MG63 (cell line): ENCODE results near the gene FXYD5. TPM values are rescaled to one million over a fixed set of nuclear protein-coding genes. Genes with fewer than 3 reads are reported as not detected.
A peak's percentile ranks its signal among the peaks of the same experiment; 100 is the strongest.

Source experiments
- DNase-seq: peaks from one replicate; pipeline ENCODE4 v3.0.0-alpha.2; 2020
- H3K27me3 ChIP-seq: fragments of 250-450 bp; sonication (Bioruptor Pico); 2 replicates; pipeline ENCODE4 v1.5.1; 2020; ENCODE audit warnings: mild to moderate bottlenecking, moderate library complexity
- H3K36me3 ChIP-seq: fragments of 250-450 bp; sonication (Bioruptor Pico); 2 replicates; pipeline ENCODE4 v1.5.1; 2020; ENCODE audit warnings: mild to moderate bottlenecking, moderate library complexity
- H3K4me3 ChIP-seq: fragments of 250-450 bp; sonication (Bioruptor Pico); 2 replicates; pipeline ENCODE4 v1.5.1; 2020; ENCODE audit warnings: mild to moderate bottlenecking, moderate library complexity
- H3K9me3 ChIP-seq: fragments of 250-450 bp; sonication (Bioruptor Pico); 2 replicates; pipeline ENCODE4 v1.5.1; 2020; ENCODE audit warnings: mild to moderate bottlenecking, moderate library complexity
- total RNA-seq: library from RNA; depleted of rRNA; stranded (reverse); fragments of >200 nt; shearing (Covaris generic); gene quantifications from 2 replicates; pipeline ENCODE4 v1.2.3, GENCODE V29; 2014; ENCODE audit warnings: low replicate concordance

The FXYD5 gene
- total RNA-seq, 1 experiment from 2014 or later = 59.7 TPM

GRCh38 chr19:35162471-35163326 is 8.2 kb downstream of the FXYD5 start:
- Histone ChIP-seq H3K4me3 (no peak overlapping the region), H3K36me3 (peaks cover 97% of the 10 kb centered on the region), H3K27me3 (no peaks in the 10 kb centered on the region), H3K9me3 (peaks cover 11% of the 10 kb centered on the region)
- DNase-seq = peak; percentile 52

- H3K27me3 ChIP-seq = no peaks in the 10 kb centered on the region
- peaks cover 92% of the 10 kb centered on the region for H3K36me3 ChIP-seq
- no peak for DNase-seq
- H3K9me3 ChIP-seq = peaks cover 11% of the 10 kb centered on the region
- no peak overlapping the region for H3K4me3 ChIP-seq
Observed at GRCh38 chr19:35164418-35164817, 9.9 kb downstream of the FXYD5 start.

DNA sequence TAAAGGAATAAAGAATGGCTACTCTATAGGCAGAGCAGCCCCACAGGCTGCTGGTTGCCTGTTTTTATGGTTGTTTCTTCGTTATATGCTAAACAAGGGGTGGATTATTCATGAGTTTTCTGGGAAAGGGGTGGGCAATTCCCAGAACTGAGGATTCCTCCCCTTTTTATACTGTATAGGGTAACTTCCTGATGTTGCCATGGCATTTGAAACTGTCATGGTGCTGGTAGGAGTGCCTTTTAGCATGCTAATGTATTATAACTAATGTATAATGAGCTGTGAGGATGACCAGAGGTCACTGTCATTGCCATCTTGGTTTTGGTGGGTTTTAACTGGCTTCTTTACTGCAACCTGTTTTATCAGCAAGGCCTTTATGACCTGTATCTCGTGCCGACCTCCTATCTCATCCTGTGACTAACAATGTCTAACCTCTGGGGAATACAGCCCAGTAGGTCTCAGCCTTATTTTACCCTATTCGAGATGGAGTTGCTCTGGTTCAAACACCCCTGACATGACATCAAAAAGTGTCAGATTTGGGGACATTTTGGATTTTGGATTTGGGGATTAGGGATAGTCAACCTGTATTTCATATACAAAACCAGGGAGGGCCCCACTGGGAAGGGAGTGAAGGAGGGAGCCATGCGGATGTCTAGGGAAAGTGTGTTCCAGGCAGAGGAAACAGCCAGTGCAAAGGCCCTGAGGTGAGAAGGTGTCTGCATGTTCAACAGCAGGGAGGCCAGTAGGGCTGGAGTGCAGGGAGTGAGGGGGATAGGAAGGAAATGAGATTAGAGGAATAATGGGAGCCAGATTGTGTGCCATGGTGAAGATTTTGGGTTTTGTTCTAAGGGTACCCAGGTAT is 10.9 kb downstream of the FXYD5 start:
- H3K4me3 ChIP-seq = no peak overlapping the region
- H3K36me3 ChIP-seq = peaks cover 90% of the 10 kb centered on the region
- peaks cover 11% of the 10 kb centered on the region for H3K9me3 ChIP-seq
- H3K27me3 ChIP-seq = no peaks in the 10 kb centered on the region
- DNase-seq = no peak

DNA sequence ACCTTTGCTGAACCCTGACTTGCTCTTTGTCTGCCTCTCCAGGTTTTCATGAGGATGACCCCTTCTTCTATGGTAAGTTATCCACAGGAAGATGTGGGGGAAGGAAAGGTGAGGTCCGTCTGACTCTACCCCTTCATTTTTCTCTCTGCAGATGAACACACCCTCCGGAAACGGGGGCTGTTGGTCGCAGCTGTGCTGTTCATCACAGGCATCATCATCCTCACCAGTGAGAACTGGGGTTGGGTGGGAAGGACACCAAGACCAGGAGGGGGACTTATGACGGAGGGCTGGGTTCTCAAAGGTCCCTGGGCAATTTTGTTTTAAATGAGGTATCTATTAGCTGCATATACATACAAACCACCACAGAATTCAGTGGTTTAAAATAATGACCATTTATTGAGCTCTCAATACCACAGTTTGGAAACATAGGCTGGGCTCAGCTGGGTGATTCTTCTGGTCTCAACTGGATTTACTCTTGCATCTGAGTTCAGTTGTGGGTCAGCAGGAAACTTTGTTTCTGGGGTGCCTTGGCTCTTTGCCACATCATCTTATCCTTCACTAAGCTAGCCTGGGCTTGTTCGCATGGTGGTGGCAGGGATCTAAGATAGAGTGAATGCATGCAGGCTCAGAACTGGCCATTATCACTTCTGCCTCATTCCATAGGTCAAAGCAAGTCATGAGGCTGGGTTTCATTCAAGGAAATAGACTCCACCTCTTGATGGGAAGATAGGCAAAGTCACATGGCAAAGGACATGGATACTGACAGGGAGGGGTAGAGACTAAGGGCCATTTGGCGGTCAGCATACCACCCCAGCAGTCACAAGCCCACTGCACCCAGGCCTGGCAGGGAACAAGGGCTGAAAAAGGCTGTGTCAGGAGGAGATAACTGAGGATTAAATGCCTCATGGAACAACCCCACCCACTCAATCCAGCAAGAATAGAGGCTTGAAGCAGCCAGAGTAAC is 11.8 kb downstream of the FXYD5 start:
- Histone ChIP-seq H3K4me3 (no peak overlapping the region), H3K36me3 (peaks cover 82% of the 10 kb centered on the region), H3K27me3 (no peaks in the 10 kb centered on the region), H3K9me3 (peaks cover 11% of the 10 kb centered on the region)
- no peak for DNase-seq

DNA sequence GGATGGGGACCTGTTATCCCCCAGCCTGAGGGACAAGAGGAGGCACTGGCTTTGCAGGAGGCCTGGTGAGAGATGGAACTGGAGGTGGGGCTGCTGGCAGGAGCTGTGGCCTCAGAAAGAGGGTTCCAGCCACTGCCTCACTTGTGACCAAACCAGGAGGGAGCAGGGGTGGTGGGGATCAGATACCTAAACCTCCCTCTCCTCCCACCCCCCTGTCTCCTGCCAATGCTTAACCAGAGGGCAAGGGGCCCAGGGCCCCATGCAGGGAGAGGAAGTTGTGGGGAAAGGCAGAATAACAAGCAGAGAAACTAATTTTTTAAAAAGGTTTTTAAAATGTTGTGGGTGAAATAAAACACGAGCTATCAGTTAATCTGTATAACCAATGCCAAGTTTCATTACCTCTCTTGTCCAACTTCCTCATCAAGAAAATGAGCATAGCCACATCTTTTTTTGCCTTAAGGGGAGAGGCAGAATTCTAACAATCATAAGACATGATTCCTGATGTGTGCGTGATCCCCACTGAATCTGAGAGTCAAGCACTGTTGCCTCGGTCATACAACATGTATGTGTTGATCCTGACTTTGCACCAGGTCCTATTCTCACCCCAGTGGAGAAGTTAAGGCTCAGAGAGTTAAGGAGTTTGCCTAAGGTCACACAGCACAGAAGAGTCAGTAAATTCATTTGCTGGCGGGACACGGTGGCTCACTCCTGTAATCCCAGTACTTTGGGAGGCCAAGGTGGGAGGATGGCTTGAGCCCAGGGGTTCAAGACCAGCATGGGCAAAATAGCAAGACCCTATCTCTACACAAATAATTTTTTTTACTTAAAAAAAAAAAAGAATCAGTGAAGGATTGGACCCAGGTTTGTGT is 12.9 kb downstream of the FXYD5 start:
- no peak overlapping the region for H3K4me3 ChIP-seq
- H3K27me3 ChIP-seq = no peaks in the 10 kb centered on the region
- DNase-seq = no peak
- H3K9me3 ChIP-seq = peaks cover 10% of the 10 kb centered on the region; the same call in 1 of the 2 replicates
- peaks cover 71% of the 10 kb centered on the region for H3K36me3 ChIP-seq

- no peak overlapping the region for H3K4me3 ChIP-seq
- H3K36me3 ChIP-seq = peaks cover 64% of the 10 kb centered on the region
- no peaks in the 10 kb centered on the region for H3K27me3 ChIP-seq
- DNase-seq = peak; percentile 39
- H3K9me3 ChIP-seq = peaks cover 11% of the 10 kb centered on the region; the same call in 1 of the 2 replicates
Observed at GRCh38 chr19:35168196-35168595, 13.7 kb downstream of the FXYD5 start.

GRCh38 chr19:35169221-35169995 is 14.9 kb downstream of the FXYD5 start:
- Histone ChIP-seq H3K4me3 (no peak overlapping the region), H3K9me3 (peaks cover 3% of the 10 kb centered on the region; the same call in 1 of the 2 replicates), H3K27me3 (no peaks in the 10 kb centered on the region), H3K36me3 (peaks cover 53% of the 10 kb centered on the region)
- DNase-seq = no peak

DNA sequence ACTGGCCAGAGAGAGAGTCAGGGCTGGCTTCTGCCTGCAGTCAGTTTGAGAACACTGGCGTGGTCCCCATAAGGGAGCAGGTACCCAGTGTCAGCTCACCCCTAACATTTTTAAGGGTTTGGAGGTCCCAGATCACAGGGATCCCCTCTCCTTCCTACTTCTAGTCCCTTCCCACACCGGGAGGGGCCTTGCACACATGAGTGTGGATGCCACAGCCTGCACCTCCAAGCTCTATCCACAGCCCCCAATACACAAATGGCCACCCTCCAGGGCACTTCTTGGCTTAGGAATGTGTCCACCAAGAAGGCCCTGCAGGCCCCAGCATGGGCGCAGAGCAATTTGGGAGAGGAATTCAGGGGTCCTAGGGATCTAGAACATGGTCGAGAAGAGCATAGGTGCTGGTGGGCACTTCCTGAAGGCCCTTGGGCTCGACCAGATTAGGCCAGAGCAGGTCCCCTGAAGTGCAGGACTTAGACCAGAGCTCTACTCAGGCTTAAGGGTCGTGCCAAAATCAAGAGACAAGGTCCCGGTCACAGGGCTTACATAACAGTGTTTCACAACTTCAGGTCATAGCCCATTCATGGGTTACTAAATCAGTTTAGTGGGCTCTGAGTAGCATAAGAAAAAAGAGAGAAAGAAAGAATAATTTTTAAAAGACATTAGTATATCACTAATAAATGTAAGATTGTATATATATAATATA is 16.0 kb downstream of the FXYD5 start:
- peaks cover 42% of the 10 kb centered on the region for H3K36me3 ChIP-seq
- peaks cover 2% of the 10 kb centered on the region; the same call in 1 of the 2 replicates for H3K9me3 ChIP-seq
- H3K4me3 ChIP-seq = no peak overlapping the region
- no peak for DNase-seq
- H3K27me3 ChIP-seq = no peaks in the 10 kb centered on the region

- Histone ChIP-seq H3K4me3 (no peak overlapping the region), H3K36me3 (peaks cover 29% of the 10 kb centered on the region), H3K9me3 (0 out of 2 replicates have a peak, but pooled peaks cover 2% of the 10 kb centered on the region), H3K27me3 (no peaks in the 10 kb centered on the region)
- DNase-seq = no peak
Observed at GRCh38 chr19:35171730-35172129, 17.2 kb downstream of the FXYD5 start.

DNA sequence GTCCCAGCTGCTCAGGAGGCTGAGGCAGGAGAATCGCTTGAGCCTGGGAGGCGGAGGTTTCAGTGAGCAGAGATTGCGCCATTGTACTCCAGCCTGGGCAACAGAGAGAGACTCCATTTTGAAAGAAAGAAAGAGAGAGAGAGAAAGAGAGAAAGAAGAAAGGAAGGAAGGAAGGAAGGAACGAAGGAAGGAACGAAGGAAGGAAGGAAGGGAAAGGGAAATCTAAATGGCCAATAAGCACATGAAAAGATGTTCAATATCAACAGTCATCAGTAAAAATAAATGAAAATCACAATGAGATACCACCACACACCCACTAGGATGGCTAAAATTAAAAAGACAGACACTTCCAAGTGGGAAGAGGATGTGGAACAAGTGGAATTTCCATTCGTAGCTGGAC is 19.7 kb downstream of the FXYD5 start:
- H3K36me3 ChIP-seq = peaks cover 10% of the 10 kb centered on the region
- no peak overlapping the region for H3K4me3 ChIP-seq
- H3K9me3 ChIP-seq = 0 out of 2 replicates have a peak, but pooled peaks cover 2% of the 10 kb centered on the region
- no peak for DNase-seq
- H3K27me3 ChIP-seq = no peaks in the 10 kb centered on the region

GRCh38 chr19:35176181-35176570 is 21.6 kb downstream of the FXYD5 start:
- Histone ChIP-seq H3K36me3 (no peaks in the 10 kb centered on the region), H3K9me3 (0 out of 2 replicates have a peak, but pooled peaks cover 2% of the 10 kb centered on the region), H3K27me3 (no peaks in the 10 kb centered on the region), H3K4me3 (no peak overlapping the region)
- DNase-seq = no peak

DNA sequence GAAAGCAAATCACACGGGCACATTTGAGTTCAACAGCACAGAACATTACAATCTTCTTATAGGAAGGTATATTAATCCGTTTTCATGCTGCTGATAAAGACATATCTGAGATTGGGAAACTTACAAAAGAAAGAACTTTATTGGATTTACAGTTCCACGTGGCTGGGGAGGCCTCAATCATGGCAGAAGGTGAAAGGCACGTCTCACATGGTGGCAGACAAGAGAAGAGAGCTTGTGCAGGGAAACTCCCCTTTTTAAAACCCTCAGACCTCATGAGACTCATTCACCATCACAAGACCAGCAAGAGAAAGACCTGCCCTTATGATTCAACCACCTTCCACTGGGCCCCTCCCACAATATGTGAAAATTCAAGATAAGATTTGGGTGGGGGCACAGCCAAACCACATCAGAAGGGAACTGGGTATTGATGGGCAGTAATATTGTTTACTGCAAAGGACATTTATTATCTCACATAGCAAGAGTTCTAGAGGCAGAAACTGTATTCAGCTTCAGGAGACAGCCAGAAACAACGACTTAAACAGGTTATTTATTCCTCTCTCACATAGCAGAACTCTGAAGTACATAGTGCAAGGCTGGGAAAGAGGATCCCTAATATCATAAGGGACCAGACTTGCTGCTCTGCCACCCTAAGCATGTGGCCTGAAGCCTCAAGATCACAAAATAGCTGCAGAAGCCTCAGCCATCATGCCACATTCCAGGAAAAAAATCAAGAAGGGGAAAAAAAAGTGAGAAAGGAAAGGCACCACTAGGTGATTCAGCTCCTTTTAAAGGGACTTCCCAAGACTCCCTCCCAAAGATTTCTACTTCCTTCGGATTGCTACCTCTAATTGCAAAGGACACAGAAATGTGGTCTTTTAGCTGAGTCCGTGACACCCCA is 23.1 kb downstream of the FXYD5 start:
- Histone ChIP-seq H3K9me3 (no peaks in the 10 kb centered on the region), H3K27me3 (no peaks in the 10 kb centered on the region), H3K36me3 (no peaks in the 10 kb centered on the region), H3K4me3 (no peak overlapping the region)
- no peak for DNase-seq

DNA sequence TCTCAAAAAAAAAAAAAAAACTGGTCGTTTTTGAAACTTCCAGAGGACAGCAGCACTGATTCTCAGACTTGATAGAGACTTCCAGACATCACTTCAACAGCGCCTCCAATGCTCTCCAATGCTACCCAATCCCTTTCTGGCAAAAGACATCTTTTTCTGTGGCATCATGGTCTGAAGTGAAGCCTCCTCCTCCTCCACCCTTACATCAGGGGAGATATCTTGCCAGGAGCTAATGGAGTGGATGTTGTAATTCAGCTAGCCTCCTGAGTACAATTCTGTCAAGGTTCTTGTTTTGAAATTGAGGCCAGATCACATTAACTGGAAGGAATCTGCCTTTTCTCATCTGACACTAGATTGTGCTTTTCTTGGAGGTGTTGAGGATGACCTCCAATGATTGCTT is 24.2 kb downstream of the FXYD5 start:
- Histone ChIP-seq H3K9me3 (no peaks in the 10 kb centered on the region), H3K4me3 (no peak overlapping the region), H3K27me3 (no peaks in the 10 kb centered on the region), H3K36me3 (no peaks in the 10 kb centered on the region)
- no peak for DNase-seq
